ENCODE measurements around the gene KRTAP4-8.

DNA sequence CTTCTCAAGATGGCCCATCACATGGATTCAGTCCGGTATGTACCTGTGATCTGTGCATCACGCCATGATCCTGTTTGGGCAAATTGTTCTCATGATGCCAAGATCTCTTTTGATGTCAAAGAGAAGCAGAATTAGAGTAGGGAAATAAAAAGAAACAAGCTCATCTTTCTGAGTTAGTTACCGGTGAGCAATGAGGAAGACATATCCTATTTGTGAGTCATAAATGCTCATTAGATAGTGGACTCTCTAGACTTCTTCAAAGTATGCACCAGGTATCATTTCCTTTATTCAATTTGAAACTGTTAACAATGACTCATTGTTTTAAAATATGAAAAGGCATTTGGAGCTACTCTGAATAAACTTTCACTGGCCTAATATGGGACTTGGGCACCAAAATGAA lies 34.0 kb upstream of the KRTAP4-8 start:
- TF ChIP-seq, protein P1, sequence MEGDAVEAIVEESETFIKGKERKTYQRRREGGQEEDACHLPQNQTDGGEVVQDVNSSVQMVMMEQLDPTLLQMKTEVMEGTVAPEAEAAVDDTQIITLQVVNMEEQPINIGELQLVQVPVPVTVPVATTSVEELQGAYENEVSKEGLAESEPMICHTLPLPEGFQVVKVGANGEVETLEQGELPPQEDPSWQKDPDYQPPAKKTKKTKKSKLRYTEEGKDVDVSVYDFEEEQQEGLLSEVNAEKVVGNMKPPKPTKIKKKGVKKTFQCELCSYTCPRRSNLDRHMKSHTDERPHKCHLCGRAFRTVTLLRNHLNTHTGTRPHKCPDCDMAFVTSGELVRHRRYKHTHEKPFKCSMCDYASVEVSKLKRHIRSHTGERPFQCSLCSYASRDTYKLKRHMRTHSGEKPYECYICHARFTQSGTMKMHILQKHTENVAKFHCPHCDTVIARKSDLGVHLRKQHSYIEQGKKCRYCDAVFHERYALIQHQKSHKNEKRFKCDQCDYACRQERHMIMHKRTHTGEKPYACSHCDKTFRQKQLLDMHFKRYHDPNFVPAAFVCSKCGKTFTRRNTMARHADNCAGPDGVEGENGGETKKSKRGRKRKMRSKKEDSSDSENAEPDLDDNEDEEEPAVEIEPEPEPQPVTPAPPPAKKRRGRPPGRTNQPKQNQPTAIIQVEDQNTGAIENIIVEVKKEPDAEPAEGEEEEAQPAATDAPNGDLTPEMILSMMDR (IDR thresholded peaks at IDR 0.05): no peak
- no peak for TF ChIP-seq EZH2 (IDR thresholded peaks at IDR 0.05)
